Subcutaneous adipose tissue (tissue), 4 donors: ENCODE data around the gene KIF3B. TPM values are rescaled to one million over a fixed set of nuclear protein-coding genes. Genes with fewer than 3 reads are reported as not detected.

Experiments
- total RNA-seq, 4 donors: library from RNA; depleted of rRNA; stranded (reverse); fragments of >200 nt; gene quantifications; one replicate each; pipeline ENCODE4 v1.1.0, GENCODE V29; 2016
- TF ChIP-seq, protein P1 (sequence below): fragments of 450-650 bp; IDR thresholded peaks from one replicate; pipeline ENCODE4 v1.5.1; 2016; ENCODE audit warnings: low read depth, mild to moderate bottlenecking, control low read depth, antibody characterized with exemption, moderate library complexity

KIF3B gene
- total RNA-seq, 4 donors from 2014 or later, result 17.7 to 23.8 (median 21.2) TPM

DNA sequence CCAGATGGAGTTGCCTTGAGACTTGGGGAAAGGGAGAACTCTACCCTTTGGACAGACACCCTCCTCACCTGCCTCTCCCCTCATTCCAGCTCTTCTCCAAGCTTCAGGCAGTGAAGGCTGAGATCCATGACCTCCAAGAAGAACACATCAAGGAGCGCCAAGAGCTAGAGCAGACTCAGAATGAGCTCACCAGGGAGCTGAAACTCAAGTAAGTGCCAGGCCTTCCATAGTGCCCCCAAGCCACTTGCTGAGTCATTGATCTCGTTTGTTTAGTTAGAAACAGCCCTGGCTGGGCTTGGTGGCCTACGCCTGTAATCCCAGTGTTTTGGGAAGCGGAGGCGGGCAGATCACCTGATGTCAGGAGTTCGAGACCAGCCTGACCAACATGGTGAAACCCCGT, 39.2 kb downstream of the KIF3B start:
- TF ChIP-seq, protein P1, sequence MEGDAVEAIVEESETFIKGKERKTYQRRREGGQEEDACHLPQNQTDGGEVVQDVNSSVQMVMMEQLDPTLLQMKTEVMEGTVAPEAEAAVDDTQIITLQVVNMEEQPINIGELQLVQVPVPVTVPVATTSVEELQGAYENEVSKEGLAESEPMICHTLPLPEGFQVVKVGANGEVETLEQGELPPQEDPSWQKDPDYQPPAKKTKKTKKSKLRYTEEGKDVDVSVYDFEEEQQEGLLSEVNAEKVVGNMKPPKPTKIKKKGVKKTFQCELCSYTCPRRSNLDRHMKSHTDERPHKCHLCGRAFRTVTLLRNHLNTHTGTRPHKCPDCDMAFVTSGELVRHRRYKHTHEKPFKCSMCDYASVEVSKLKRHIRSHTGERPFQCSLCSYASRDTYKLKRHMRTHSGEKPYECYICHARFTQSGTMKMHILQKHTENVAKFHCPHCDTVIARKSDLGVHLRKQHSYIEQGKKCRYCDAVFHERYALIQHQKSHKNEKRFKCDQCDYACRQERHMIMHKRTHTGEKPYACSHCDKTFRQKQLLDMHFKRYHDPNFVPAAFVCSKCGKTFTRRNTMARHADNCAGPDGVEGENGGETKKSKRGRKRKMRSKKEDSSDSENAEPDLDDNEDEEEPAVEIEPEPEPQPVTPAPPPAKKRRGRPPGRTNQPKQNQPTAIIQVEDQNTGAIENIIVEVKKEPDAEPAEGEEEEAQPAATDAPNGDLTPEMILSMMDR, result no peak

DNA sequence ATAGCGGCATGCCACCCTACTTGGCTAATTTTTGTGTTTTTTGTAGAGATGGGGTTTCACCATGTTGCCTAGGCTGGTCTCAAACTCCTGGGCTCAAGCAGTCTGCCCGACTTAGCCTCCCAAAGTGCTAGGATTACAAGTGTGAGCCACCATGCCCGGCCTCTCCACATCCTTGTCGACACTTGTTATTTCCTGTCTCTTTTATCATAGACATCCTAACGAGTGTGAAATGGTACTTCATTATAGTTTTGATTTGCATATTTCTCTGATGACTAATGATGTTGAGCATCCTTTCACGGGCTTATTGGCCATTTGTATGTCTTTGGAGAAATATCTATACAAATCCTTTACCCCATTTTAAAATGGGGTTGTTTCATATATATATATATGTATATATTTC, 41.6 kb downstream of the KIF3B start:
- TF ChIP-seq, protein P1, result no peak

DNA sequence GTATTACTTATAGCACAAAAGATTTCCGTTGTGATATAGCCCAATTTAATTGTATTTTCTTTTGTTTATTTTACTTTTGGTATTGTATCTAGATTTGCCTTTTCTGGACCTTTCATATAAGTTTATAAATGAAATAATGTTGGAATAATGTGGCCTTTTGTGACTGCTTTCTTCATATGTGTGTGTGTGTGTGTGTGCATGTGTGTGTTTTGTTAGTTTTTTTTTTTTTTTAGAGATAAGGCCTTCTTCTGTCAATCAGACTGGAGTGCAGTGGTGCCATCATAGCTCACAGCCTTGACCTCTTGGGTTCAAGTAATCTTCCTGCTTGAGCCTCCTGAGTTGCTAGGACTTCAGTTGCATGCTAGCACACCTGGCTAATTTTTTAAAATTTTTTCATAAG, 42.9 kb downstream of the KIF3B start:
- TF ChIP-seq, protein P1, result no peak

DNA sequence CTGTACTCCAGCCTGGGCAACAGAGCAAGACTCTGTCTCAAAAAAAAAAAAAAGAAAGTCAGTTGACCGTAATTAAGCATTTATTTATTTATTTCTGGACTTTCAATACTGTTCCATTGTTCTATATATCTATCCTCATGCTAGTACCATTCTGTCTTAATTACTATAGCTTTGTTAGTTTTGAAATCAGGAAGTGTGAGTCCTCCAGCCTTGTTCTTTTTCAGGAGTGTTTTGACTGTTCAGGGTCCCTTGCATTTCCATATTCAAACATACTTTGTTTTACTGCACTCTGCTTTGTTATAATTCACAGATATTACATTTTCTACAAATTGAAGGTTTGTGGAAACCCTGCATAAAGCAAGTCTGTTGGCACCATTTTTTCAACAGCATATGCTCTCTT, 43.9 kb downstream of the KIF3B start:
- TF ChIP-seq, protein P1, result no peak

DNA sequence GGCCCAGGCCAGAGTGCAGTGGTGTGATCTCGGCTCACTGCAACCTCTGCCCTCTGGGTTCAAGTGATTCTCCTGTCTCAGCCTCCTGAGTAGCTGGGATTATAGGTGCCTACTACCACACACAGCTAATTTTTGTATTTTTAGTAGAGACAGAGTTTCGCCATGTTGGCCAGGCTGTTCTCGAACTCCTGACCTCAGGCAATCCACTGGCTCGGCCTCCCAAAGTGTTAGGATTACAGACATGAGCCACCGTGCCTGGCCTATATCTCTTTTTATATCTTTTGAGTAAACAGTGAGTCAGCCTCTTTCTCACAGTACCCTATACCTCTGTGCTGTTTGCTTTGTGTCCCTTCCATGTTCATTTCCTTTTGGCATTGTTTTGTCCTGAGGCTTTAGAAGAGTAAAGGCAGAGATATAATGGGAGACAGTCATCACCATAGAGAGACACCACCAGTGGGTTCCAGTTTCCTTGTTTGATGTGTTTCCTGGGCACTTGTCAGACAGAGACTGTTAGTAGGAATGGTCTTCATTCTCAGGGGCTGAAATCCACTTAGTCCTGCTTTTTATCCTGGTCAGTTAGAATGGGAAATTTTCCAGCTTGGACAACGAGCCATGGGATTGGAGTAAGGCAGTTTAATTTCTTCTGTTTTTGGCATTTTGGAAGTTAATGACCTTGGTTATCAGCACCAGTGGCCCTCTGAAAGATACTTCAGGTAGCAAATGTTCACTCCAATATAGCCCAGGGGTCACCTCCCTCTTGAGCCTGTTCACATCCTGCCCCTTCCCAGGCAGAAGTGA, 48.5 kb downstream of the KIF3B start:
- TF ChIP-seq, protein P1, result no peak

DNA sequence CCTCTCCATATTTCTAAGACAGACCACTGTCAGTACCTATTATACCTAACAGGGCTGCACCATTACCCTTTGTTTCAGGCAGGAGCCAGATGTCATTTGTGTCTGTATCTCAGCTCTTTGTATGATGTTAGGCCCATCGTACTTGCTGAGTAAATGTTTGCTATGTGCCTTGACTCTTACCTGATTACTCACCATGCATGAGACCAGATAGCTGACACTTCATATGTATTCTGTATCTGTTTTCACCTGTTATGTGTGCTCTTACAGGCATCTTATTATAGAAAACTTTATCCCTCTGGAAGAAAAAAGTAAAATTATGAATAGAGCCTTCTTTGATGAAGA, 49.0 kb downstream of the KIF3B start:
- TF ChIP-seq, protein P1, result no peak

DNA sequence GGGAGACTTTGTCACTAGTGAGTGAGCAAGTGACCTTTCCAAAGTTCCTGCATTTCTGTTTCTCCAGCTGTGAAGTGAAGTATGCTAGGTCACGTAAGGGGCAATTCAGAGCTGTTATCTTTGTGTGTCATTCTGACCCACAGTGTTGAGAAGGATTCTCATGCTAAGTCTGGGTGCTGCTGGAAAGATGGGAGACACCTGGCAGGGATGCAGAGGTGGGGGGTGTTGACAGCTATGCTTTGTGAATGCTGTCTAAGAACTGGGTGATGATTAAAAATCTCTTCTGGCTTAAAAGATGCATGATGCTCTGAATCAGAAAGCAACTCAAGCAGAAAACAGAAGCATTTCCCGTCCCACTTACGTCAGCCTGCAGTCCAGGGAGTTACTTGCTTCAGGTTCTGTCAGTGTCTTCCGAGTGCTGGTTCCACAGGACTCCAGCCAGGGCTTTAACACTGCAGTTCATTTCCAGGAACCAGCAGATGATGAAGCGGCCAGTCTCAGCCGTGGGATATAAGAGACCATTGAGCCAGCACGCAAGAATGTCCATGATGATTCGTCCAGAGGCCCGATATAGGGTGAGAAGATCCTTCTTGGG, 49.7 kb downstream of the KIF3B start:
- TF ChIP-seq, protein P1, result no peak
